ENCODE results near the gene HNRNPD.
"Not testable (repeated sequence)": the region's sequence is repeated elsewhere in the genome, so short reads cannot be mapped to it uniquely, and the experiment has no call there.

Gene HNRNPD

DNA sequence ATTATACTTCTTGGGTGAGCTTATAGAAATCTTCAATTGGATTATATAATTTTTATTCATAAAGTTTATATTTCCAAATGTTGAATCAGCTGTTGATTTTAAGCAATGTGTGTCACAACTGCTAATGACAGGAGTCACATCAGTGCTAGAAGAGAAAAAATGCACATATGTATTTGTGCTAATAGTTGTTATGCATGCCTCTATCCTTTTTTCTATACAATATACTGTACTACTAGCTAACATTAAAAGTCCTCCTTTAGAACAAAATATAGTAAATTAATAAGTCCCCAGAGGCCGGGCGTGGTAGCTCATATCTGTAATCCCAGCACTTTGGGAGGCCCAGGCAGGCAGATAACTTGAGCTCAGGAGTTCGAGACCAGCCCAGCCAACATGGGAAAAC, 23.7 kb upstream of the HNRNPD start:
- H3K27ac ChIP-seq (ENCODE audit: low read length), result no peak overlapping the region
- H3K4me3 ChIP-seq (ENCODE audit: low read length), result no peak overlapping the region
- no peaks in the 10 kb centered on the region for H3K9me3 ChIP-seq (ENCODE audit: control insufficient read depth, insufficient read depth, low read length)
- no peaks in the 10 kb centered on the region for H3K4me1 ChIP-seq (ENCODE audit: control insufficient read depth, insufficient read depth, low read length)
- H3K27me3 ChIP-seq (ENCODE audit: control insufficient read depth, insufficient read depth, low read length), result no peaks in the 10 kb centered on the region
- DNase-seq (ENCODE audit: low read depth, low spot score), result no peak
- no CpG with 5 or more reads among the region's 3 CpGs for WGBS (ENCODE audit: insufficient coverage, insufficient read length)
- no peaks in the 10 kb centered on the region for H3K36me3 ChIP-seq (ENCODE audit: control insufficient read depth, insufficient read depth, low read length)

DNA sequence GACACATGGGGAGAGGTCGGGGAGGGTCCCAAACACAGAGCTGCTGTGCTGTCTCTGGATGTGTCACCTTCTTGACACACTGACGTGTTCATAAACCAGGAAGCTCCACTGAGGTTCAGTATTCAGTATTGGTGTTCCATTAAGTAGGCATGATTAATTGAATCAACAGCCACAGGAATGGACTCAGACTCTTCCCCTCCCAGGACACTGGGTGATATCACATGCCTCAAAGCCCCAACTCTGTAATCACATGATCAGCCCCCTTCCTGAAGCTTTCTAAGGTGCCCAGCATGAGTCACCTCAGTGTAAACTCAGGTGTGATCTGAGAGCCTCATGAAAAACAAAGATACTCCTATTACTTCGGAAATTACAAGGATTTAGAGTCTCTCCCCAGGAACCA, 21.1 kb upstream of the HNRNPD start:
- Histone ChIP-seq H3K27me3 (ENCODE audit: control insufficient read depth, insufficient read depth, low read length) (no peaks in the 10 kb centered on the region), H3K36me3 (ENCODE audit: control insufficient read depth, insufficient read depth, low read length) (no peaks in the 10 kb centered on the region), H3K4me1 (ENCODE audit: control insufficient read depth, insufficient read depth, low read length) (no peaks in the 10 kb centered on the region), H3K4me3 (ENCODE audit: low read length) (no peak overlapping the region), H3K27ac (ENCODE audit: low read length) (no peak overlapping the region), H3K9me3 (ENCODE audit: control insufficient read depth, insufficient read depth, low read length) (no peaks in the 10 kb centered on the region)
- no CpG with 5 or more reads among the region's 3 CpGs for WGBS (ENCODE audit: insufficient coverage, insufficient read length)
- DNase-seq (ENCODE audit: low read depth, low spot score), result no peak

DNA sequence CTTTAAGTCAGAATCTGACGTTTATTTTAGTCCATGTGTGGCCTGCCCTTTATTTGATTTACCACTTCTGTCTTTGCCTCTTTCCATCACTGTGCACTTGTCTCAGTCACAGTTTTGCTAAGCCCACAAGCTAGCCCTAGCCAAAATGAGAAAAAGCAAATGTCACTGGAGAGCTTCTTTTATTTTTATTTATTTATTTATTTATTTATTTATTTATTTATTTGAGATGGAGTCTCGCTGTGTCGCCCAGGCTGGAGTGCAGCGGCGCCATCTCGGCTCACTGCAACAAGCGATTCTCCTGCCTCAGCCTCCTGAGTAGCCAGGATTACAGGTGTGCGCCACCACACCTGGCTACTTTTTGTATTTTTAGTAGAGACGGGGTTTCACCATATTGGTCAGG, 16.3 kb upstream of the HNRNPD start:
- H3K36me3 ChIP-seq (ENCODE audit: control insufficient read depth, insufficient read depth, low read length); H3K4me1 ChIP-seq (ENCODE audit: control insufficient read depth, insufficient read depth, low read length); H3K27me3 ChIP-seq (ENCODE audit: control insufficient read depth, insufficient read depth, low read length); H3K27ac ChIP-seq (ENCODE audit: low read length); DNase-seq (ENCODE audit: low read depth, low spot score); H3K9me3 ChIP-seq (ENCODE audit: control insufficient read depth, insufficient read depth, low read length); H3K4me3 ChIP-seq (ENCODE audit: low read length): not testable (repeated sequence)
- WGBS (ENCODE audit: insufficient coverage, insufficient read length), result no CpG with 5 or more reads among the region's 9 CpGs

DNA sequence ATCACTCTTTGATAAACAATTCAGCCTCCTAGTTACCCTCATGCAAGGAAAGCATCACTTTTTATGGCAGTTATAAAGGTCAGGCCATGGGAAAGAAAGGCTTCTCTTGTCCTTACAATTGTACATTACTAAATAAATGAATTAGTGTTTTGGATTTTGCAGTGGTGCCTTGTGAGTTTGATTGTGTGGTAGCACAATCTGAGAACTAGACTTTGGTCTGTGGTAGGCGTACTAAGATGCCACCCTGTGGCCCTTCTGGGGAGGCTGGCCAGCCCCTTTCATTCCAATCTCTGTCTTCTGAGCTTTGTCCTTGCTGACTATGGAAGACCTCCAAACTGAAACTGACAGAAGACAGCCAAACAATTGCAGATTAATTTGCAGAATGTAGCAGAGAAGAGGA, 14.6 kb upstream of the HNRNPD start:
- no CpG with 5 or more reads among the region's 1 CpG for WGBS (ENCODE audit: insufficient coverage, insufficient read length)
- Histone ChIP-seq H3K36me3 (ENCODE audit: control insufficient read depth, insufficient read depth, low read length) (no peaks in the 10 kb centered on the region), H3K27me3 (ENCODE audit: control insufficient read depth, insufficient read depth, low read length) (no peaks in the 10 kb centered on the region), H3K4me3 (ENCODE audit: low read length) (no peak overlapping the region), H3K4me1 (ENCODE audit: control insufficient read depth, insufficient read depth, low read length) (no peaks in the 10 kb centered on the region), H3K9me3 (ENCODE audit: control insufficient read depth, insufficient read depth, low read length) (no peaks in the 10 kb centered on the region; the same call in 1 of the 2 replicates), H3K27ac (ENCODE audit: low read length) (no peak overlapping the region)
- no peak for DNase-seq (ENCODE audit: low read depth, low spot score)

DNA sequence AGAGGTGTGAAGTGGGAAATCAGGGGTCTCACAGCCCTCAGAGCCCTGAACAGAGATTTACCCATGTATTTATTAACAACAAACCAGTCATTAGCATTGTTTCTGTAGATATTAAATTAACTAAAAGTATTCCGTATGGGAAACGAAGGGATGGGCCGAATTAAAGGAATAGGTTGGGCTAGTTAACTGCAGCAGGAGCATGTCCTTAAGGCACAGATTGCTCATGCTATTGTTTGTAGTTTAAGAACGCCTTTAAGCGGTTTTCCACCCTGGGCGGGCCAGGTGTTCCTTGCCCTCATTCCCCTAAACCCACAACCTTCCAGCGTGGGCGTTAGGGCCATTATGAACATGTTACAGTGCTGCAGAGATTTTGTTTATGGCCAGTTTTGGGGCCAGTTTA, 12.5 kb upstream of the HNRNPD start:
- not testable (repeated sequence) for H3K27ac ChIP-seq (ENCODE audit: low read length); H3K4me1 ChIP-seq (ENCODE audit: control insufficient read depth, insufficient read depth, low read length); DNase-seq (ENCODE audit: low read depth, low spot score); H3K4me3 ChIP-seq (ENCODE audit: low read length); H3K9me3 ChIP-seq (ENCODE audit: control insufficient read depth, insufficient read depth, low read length); H3K36me3 ChIP-seq (ENCODE audit: control insufficient read depth, insufficient read depth, low read length); H3K27me3 ChIP-seq (ENCODE audit: control insufficient read depth, insufficient read depth, low read length)
- WGBS (ENCODE audit: insufficient coverage, insufficient read length), result no CpG with 5 or more reads among the region's 8 CpGs

DNA sequence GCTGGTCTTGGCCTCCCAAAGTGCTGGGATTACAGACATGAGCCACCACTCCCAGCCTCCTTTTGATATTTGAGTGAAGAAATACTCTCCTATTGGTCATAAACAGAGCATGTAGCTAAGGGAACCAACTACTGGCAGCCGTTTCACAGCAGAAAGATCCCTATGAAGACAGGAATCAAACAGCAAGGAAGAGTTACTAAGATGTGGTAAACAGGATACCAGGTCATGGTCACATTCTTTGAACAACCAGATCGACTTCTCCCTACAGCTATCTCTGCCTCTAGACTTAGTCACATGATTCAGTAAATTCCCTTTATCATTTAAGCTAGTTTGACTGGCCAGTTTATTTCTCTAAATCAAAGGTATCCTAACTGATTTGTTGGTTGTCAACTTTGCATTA, 9.0 kb upstream of the HNRNPD start:
- Histone ChIP-seq H3K27ac (ENCODE audit: low read length) (no peak overlapping the region), H3K27me3 (ENCODE audit: control insufficient read depth, insufficient read depth, low read length) (no peaks in the 10 kb centered on the region; the same call in 1 of the 2 replicates), H3K4me3 (ENCODE audit: low read length) (no peak overlapping the region), H3K36me3 (ENCODE audit: control insufficient read depth, insufficient read depth, low read length) (no peaks in the 10 kb centered on the region), H3K4me1 (ENCODE audit: control insufficient read depth, insufficient read depth, low read length) (peaks cover 2% of the 10 kb centered on the region; the same call in 1 of the 2 replicates), H3K9me3 (ENCODE audit: control insufficient read depth, insufficient read depth, low read length) (no peaks in the 10 kb centered on the region; the same call in 1 of the 2 replicates)
- DNase-seq (ENCODE audit: low read depth, low spot score), result no peak
- whole genome bisulfite sequencing (ENCODE audit: insufficient coverage, insufficient read length), result no CpG with 5 or more reads among the region's 2 CpGs

DNA sequence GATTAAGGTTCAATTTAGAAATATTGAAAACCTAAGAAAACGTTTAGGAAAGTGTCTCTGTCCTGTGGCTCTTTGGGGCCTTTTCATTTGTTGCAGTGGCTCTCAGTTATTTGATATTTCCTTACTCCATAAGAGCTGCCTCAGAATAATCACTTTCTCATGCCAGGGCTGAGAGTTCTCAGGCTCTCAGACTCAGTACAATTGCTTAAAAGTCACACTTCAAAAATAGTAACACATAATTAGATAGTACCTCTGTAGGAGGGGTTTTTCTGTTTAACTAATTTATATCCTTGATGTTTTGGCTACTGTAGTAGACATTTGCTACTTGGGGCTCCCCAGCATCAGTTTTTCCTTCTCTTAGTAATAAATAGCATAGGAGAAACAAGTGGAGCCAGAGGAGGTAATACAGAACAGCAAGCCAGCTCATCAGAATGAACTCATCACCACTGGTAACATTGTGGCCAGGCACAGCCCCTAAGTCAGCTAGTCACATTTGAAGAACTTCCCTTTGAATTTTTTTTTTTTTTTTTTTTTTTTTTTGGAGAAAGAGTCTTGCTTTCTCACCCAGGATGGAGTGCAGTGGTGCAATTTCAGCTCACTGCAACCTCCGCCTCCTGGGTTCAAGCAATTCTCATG, 8.0 kb upstream of the HNRNPD start:
- WGBS (ENCODE audit: insufficient coverage, insufficient read length), result no CpG with 5 or more reads among the region's 2 CpGs
- no peak for DNase-seq (ENCODE audit: low read depth, low spot score)

DNA sequence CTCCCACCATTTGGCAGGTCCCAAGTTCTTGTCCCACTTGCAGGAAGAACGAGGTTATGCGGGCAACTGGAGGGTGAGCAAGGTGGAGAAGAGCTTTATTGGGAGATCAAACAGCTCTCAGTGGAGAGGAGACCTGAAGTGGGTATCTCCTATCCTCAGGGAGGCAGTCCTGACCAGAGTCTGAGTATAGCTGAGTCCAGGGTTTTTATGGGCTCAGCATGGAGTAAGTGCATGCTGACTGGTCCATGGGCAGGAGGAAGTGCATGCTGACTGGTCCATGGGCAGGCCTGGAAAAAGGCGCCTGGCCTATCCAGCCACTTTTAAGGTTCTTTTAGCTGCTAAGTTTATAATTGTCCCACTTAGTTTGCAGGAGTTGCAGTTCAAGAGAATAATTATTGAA, 7.4 kb upstream of the HNRNPD start:
- Histone ChIP-seq H3K27me3 (ENCODE audit: control insufficient read depth, insufficient read depth, low read length) (no peaks in the 10 kb centered on the region; the same call in 1 of the 2 replicates), H3K4me3 (ENCODE audit: low read length) (no peak overlapping the region), H3K4me1 (ENCODE audit: control insufficient read depth, insufficient read depth, low read length) (peaks cover 2% of the 10 kb centered on the region; the same call in 1 of the 2 replicates), H3K9me3 (ENCODE audit: control insufficient read depth, insufficient read depth, low read length) (no peaks in the 10 kb centered on the region), H3K27ac (ENCODE audit: low read length) (no peak overlapping the region), H3K36me3 (ENCODE audit: control insufficient read depth, insufficient read depth, low read length) (no peaks in the 10 kb centered on the region)
- no peak for DNase-seq (ENCODE audit: low read depth, low spot score)
- WGBS (ENCODE audit: insufficient coverage, insufficient read length), result no CpG with 5 or more reads among the region's 3 CpGs

More for the DNA sequence above, 8.0 kb upstream of the HNRNPD start:
- Histone ChIP-seq H3K4me1 (ENCODE audit: control insufficient read depth, insufficient read depth, low read length) (peaks cover 2% of the 10 kb centered on the region; the same call in 1 of the 2 replicates), H3K27ac (ENCODE audit: low read length) (no peak overlapping the region), H3K27me3 (ENCODE audit: control insufficient read depth, insufficient read depth, low read length) (no peaks in the 10 kb centered on the region; the same call in 1 of the 2 replicates), H3K4me3 (ENCODE audit: low read length) (no peak overlapping the region), H3K36me3 (ENCODE audit: control insufficient read depth, insufficient read depth, low read length) (no peaks in the 10 kb centered on the region), H3K9me3 (ENCODE audit: control insufficient read depth, insufficient read depth, low read length) (no peaks in the 10 kb centered on the region; the same call in 1 of the 2 replicates)

DNA sequence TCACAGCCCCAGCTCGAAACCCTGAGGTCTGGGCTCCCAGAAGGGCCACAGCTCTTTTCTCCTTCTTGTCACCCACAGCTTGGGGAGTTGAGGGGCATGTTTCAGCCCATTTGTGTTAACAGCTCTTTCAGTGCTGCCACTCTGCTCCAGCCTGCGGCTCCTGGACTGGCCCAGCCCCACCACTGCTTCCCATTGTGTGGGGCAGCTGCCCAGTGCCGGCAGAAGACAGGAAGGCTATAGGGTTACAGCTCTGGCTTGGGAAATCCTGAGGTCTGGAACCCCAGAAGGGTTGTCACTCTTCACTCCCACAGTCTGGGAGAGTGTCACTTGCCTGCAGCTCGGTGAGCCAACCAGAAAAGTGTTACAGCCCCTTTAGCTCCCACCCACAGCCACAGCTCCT, 7.0 kb upstream of the HNRNPD start:
- Histone ChIP-seq H3K27ac (ENCODE audit: low read length) (no peak overlapping the region), H3K9me3 (ENCODE audit: control insufficient read depth, insufficient read depth, low read length) (no peaks in the 10 kb centered on the region), H3K36me3 (ENCODE audit: control insufficient read depth, insufficient read depth, low read length) (no peaks in the 10 kb centered on the region), H3K4me3 (ENCODE audit: low read length) (no peak overlapping the region), H3K4me1 (ENCODE audit: control insufficient read depth, insufficient read depth, low read length) (peaks cover 2% of the 10 kb centered on the region; the same call in 1 of the 2 replicates), H3K27me3 (ENCODE audit: control insufficient read depth, insufficient read depth, low read length) (no peaks in the 10 kb centered on the region; the same call in 1 of the 2 replicates)
- WGBS (ENCODE audit: insufficient coverage, insufficient read length), result no CpG with 5 or more reads among the region's 4 CpGs
- no peak for DNase-seq (ENCODE audit: low read depth, low spot score)

DNA sequence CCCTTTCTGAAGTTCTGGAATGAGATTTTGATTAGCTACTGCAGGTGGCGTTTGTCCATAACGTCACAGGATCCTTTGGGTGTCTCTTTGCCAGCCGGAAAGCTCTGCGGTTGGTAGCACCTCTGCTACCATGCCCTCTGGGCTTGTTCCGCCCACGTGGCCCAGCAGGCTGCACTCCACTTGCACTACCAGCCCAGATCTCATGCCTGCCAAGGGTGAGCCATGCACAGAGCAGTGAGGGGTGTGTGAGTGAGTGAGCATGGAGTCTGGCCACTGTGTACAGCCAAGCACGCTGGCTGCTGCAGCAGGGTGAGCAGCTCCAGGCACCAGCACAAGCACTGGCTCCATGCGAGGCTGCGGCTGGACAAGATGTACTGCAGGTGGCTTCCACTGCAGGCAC, 6.6 kb upstream of the HNRNPD start:
- Histone ChIP-seq H3K4me3 (ENCODE audit: low read length) (no peak overlapping the region), H3K36me3 (ENCODE audit: control insufficient read depth, insufficient read depth, low read length) (no peaks in the 10 kb centered on the region), H3K27me3 (ENCODE audit: control insufficient read depth, insufficient read depth, low read length) (no peaks in the 10 kb centered on the region; the same call in 1 of the 2 replicates), H3K27ac (ENCODE audit: low read length) (no peak overlapping the region), H3K4me1 (ENCODE audit: control insufficient read depth, insufficient read depth, low read length) (peaks cover 2% of the 10 kb centered on the region; the same call in 1 of the 2 replicates), H3K9me3 (ENCODE audit: control insufficient read depth, insufficient read depth, low read length) (no peaks in the 10 kb centered on the region)
- WGBS (ENCODE audit: insufficient coverage, insufficient read length), result no CpG with 5 or more reads among the region's 9 CpGs
- DNase-seq (ENCODE audit: low read depth, low spot score), result no peak

DNA sequence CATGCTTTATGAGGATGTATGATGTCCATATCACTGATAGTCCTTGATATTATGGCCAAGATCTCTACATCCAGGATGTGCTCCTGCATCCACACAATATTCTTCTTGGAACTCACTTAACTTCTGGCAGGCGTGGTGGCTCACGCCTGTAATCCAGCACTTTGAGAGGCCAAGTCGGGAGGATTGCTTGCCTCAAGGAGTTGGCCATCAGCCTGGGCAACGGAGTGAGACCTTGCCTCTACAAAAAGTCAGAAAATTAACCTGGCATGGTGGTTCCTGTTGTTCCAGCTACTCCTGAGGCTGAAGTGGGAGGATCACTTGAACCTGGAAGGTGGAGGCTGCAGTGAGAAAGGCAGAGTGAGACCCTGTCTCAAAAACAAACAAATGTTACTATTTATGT, 2.3 kb upstream of the HNRNPD start:
- H3K9me3 ChIP-seq (ENCODE audit: control insufficient read depth, insufficient read depth, low read length), result no peaks in the 10 kb centered on the region
- H3K4me1 ChIP-seq (ENCODE audit: control insufficient read depth, insufficient read depth, low read length), result peaks cover 2% of the 10 kb centered on the region; the same call in 1 of the 2 replicates
- H3K36me3 ChIP-seq (ENCODE audit: control insufficient read depth, insufficient read depth, low read length), result no peaks in the 10 kb centered on the region
- WGBS (ENCODE audit: insufficient coverage, insufficient read length), result no CpG with 5 or more reads among the region's 4 CpGs
- DNase-seq (ENCODE audit: low read depth, low spot score), result no peak
- no peak overlapping the region for H3K4me3 ChIP-seq (ENCODE audit: low read length)
- H3K27ac ChIP-seq (ENCODE audit: low read length), result no peak overlapping the region
- no peaks in the 10 kb centered on the region; the same call in 1 of the 2 replicates for H3K27me3 ChIP-seq (ENCODE audit: control insufficient read depth, insufficient read depth, low read length)

All from iPS DF 6.9 (cell line).